Renal cortical epithelial cell (primary cell): Measurements from ENCODE around the gene LRP5. TPM values are rescaled to one million over a fixed set of nuclear protein-coding genes. Genes with fewer than 3 reads are reported as not detected.

ENCODE experiments used
- DNase-seq: peaks from one replicate; pipeline ENCODE4 v3.0.0-alpha.2; 2011; ENCODE audit warnings: low read depth
- total RNA-seq: library from RNA; depleted of rRNA; stranded (reverse); fragments of >200 nt; gene quantifications from 2 replicates; pipeline ENCODE4 v1.2.3, GENCODE V29; 2014

The LRP5 gene
- total RNA-seq, 1 donor from 2014 or later, result 58.6 TPM

DNA sequence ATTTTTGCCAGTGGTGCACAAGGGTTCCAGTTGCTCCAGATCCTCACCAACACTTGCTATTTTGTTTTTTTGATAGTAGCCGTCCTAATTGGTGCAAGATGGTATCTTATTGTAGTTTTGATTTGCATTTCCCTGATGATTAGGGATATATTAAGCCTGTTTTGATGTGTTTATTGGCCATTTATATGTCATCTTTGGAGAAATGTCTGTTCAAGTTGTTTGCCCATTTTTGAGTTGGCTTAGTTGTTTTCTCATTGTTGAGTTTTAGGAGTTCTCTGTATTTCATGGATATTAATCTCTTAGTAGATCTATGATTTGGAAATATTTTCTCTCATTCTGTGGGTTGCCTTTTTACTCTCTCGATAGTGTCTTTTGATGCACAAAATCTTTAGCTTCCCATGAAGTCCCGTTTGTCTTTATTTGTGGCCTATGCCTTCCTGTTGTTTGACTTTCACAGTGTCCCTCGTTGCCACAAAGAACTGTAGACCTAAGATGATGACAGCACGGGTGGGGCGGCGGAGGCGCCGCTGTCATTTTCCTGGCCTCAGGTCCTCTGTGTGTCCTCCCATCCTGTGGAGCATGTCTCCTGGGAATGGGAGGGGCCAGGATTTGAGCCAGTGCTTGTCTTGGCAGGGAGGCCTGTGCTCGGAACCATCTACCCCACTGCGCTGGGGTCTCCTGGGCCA, 33.5 kb downstream of the LRP5 start:
- DNase-seq, result no peak

DNA sequence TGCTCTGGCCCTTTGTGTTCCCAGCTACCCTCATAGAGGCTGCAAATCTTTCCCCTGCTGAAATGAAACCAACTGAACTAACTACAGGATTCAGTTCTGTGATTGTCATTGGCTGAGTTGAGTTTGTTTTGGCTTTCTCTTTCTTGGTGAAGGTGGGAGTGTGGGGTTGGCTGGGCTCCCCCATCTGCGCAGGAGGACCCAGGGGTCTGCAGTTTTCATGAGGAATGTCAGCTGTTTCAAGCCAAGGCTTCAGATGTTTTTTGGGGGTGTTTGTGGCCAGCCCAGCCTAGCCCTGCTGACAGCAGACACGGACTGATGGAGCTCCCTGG, 34.0 kb downstream of the LRP5 start:
- no peak for DNase-seq

DNA sequence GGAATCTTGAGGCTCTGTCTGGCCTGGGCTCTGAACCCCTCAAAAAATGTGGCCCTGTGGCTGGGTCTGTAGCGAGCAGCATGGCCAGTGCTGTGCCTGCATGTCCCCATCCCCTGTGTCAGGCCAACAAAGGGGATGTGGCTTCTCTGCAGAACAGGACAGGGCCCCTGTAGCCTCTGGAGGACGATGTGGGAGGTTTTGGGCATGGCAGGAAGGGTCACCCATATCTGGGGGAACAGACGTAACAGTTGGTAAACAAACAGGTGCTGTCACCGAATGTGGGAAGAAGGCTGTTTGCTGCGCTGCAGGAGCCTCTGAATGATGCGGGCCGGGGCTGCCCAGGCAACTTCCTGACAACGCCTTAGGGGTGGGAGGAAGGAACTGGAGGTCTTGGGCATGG, 35.0 kb downstream of the LRP5 start:
- DNase-seq, result no peak

DNA sequence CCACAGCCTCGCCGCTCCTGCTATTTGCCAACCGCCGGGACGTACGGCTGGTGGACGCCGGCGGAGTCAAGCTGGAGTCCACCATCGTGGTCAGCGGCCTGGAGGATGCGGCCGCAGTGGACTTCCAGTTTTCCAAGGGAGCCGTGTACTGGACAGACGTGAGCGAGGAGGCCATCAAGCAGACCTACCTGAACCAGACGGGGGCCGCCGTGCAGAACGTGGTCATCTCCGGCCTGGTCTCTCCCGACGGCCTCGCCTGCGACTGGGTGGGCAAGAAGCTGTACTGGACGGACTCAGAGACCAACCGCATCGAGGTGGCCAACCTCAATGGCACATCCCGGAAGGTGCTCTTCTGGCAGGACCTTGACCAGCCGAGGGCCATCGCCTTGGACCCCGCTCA, 35.5 kb downstream of the LRP5 start:
- DNase-seq, result no peak

- DNase-seq, result no peak
Measured at GRCh38 chr11:68349461-68350249, 37.3 kb downstream of the LRP5 start.

DNA sequence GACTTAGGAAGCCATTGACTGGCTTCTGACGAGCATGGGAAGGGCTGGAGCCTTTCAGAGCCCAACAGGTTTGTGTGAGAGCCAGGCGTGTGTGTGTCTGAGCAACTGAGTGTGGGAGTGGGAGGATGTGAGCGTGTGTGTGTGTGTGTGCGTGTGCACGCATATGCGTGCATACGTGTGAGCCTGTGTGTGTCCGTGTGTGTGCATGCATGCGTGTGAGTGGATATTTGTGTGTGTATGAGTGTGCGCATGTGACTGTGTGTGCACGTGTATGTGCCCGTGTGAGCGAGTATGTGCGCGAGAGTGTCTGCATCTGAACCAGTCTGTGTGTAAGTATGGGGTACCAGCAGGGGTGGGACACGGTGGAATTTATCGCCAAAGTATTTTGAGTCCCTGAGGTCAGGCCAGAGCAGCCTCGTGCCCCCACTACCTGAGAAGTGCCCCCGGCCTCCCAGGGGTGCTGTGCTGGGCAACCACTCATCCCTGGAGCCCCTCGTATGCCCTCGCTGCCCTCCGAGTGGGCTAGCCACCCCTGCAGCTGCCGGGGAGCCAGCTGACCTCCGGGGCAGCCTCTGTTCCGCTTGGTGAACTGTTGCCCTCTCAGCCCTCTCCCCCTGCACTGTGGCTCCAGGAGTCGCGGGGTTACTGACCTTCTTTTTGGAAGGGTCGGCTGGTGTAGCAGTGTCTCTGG, 38.5 kb downstream of the LRP5 start:
- DNase-seq, result no peak

DNA sequence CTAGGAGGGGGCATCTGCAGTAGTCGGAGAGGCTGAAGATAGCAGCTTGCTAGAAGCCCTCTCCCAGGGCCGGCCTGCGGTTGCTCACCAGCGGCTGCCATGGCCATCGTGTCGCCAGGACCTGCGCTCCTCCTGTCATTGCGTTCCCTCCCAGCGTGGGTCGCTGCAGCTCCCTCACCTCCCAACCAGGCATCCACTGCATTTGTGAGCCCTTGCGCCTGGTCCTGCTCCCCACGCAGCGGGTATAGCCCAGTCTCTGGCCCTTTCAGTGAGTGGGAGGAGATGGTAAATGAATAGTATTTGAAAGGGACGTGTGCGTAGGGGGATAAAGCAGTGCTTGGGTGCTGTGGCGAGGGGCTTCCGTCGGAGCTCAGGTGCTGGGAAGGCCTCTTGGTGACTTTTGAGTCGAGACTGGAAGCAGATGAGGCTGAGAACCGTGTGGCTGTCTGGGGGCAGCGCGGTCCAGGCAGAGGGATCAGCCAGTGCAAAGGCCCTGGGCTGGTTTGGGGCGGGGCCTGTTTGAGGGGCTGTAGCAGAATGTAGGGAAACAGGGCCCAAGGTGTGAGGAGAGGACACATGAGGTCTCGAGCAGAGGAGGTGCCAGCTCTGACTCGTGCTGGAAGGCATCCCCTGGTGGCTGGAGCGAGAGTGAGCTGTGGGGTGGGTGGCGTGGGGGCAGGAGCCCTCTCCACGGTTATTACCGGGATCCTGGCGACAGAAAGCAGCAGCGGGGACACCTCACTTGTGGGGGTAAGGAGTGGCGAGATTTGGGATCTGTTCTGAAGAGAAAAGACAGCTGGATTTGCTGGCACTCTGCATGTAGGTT, 39.3 kb downstream of the LRP5 start:
- DNase-seq, result no peak

DNA sequence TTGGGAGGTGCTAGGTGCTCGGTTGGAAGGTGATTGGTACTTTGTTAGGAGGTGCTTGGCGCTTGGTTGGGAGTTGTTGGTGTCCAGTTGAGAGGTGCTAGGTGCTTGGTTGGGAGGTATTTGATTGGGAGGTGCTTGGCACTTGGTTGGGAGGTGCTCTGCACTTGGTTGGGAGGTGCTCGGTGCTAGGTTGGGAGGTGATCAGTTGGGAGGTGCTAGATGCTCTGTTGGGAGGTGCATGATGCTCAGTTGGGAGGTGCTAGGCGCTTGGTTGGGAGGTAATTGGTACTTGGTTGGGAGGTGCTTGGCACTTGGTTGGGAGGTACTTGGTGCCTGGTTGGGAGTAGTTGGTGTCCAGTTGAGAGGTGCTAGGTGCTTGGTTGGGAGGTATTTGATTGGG, 40.2 kb downstream of the LRP5 start:
- no peak for DNase-seq

DNA sequence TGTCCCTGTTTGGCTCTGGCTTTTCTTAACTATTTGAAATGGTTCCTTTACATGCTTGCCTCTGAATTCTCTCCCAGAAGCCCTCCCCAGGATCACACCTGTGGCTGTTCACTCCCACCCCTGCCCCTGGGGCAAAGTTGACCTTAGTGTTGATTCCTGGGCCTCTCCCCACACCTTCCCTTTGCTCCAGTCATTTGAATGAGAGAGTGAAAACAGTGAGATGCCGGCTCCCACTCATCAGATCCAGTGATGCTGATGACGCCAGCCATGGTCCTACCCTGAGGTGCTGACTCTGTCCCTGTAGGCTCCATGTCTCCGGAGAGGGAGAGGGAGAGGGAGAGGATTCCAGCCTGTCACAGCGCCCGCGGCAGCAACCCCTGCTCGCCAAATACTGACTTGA, 40.7 kb downstream of the LRP5 start:
- DNase-seq, result no peak

- no peak for DNase-seq
Measured at GRCh38 chr11:68353669-68354068, 41.3 kb downstream of the LRP5 start.

- DNase-seq, result peak; percentile 93
Measured at GRCh38 chr11:68354148-68354872, 41.9 kb downstream of the LRP5 start.

DNA sequence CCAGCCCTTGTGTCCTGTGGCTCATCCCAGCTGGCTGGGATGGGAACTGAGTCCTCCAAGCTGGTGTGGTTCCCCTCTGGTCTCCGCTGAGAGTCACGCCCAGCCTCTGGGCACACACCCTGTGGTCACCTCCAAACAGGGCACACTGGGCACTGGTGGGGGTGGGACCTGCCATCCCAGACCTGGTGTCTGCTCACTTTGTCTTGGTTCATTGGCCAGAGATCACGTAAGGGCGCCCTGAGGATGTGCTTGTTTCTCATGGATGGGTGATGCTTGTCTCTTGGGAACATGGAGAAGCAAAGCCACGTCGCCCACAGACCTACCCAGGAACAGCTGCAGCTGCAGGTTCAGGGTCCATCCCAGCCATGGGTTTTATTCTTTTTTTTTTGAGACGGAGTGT, 43.1 kb downstream of the LRP5 start:
- peak; percentile 42 for DNase-seq

GRCh38 chr11:68357568-68357967, 45.2 kb downstream of the LRP5 start:
- DNase-seq, result no peak

DNA sequence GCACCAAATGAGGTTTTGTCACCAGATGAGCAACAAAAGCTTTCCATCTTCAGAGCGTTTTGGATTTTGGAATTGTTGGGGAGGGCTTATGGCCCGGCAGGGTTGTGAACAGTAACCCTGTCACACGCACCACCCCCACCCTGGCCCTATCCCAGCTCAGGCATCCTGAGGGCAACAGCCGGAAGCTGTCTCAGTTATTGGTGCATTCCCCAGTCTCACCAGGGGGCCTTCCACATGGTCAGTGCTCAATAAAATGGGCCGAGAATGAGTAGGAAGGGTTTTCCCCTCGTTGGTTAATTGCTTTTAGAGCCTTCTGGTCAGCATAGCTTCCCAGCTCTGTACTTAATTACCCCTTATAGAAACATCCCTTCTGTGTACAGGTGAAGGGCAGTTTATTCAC, 46.0 kb downstream of the LRP5 start:
- peak; percentile 79 for DNase-seq

- DNase-seq, result no peak
Measured at GRCh38 chr11:68361702-68362101, 49.3 kb downstream of the LRP5 start.

- DNase-seq, result no peak
Measured at GRCh38 chr11:68362801-68363379, 50.5 kb downstream of the LRP5 start.

GRCh38 chr11:68363776-68364175, 51.4 kb downstream of the LRP5 start:
- DNase-seq, result no peak

GRCh38 chr11:68364581-68364980, 52.2 kb downstream of the LRP5 start:
- DNase-seq, result no peak

DNA sequence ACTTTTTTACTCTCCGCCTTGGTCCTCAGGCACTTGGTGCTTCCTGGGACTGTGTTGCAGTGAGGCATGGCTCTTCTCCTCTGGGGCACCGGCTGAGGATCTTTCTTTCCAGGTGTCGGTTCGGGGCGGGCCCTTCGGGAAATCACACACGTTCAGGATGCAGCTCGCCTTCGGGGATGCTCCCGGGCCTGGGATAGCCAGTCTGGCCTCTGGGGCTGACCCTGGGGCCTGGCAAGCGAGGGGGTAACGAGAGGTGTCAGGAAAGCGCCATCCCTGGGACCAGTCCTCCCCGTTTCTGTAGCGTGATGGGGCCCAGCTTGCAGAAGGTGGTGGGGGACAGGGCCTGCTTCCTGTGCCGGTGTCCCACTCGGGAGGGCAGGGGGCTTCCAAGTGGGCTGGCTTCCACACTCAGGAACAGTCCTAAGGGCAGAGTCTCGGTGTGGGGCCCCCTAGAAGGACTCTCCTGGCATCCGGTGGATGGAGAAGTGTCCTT, 53.6 kb downstream of the LRP5 start:
- DNase-seq, result no peak

- DNase-seq, result no peak
Measured at GRCh38 chr11:68367252-68367651, 54.9 kb downstream of the LRP5 start.

DNA sequence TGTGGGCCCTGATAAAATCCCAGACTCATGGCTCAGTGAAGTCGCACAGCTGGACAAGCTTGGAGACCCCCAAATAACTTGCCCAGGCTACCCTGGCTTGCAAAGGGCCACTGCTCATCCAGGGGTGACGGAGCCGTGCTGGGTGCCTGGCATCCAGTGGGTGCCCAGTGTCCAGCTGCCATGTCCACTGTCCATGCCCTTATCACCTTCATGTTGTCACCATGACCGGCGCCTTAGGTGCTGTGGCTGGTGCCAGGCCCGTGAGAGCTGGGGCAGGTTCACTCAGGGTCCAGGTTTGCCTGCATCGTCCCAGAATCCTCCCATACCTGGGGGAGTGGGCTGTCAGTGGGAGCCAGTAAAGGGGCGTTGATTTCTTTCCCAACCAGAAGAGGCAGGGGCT, 57.4 kb downstream of the LRP5 start:
- no peak for DNase-seq
